B cell (primary cell): ENCODE measurements around the gene DYNC1I2. TPM values are rescaled to one million over a fixed set of nuclear protein-coding genes. Genes with fewer than 3 reads are reported as not detected.

Experiments
- ATAC-seq: fragments of 200-7000 bp; cut with Tn5 transposase; one replicate; pipeline ENCODE4 v1.10.0; 2021; ENCODE audit warnings: low read depth, mild to moderate bottlenecking, moderate number of reproducible peaks, moderate library complexity
- CTCF ChIA-PET: fragments of 350-600 bp; sonication (Branson Sonifier 250); formaldehyde crosslinking; loops from one replicate; lab custom pipeline; 2021; ENCODE audit warnings: antibody characterized with exemption, inconsistent platforms; lab: Charles Lee
- POLR2A ChIA-PET: fragments of 350-600 bp; sonication (Branson Sonifier 250); formaldehyde crosslinking; loops from one replicate; lab custom pipeline; 2021; ENCODE audit warnings: antibody characterized with exemption; lab: Charles Lee
- DNase-seq: peaks from one replicate; pipeline ENCODE4 v3.0.0; 2013
- H2AFZ ChIP-seq: 2 replicates; pipeline ENCODE4 v1.6.1; 2012; ENCODE audit warnings: mild to moderate bottlenecking, low read depth, low read length; ENCODE audit not compliant: insufficient read depth, poor library complexity, severe bottlenecking
- H3K27ac ChIP-seq, 2 donors: 1 replicate in 1 of 2; 2 replicates in 1 of 2; pipeline ENCODE4 v1.5.1; 2012 to 2013; ENCODE audit warnings: low read length in 2 of 2, mild to moderate bottlenecking in 2 of 2, moderate library complexity in 1 of 2
- H3K27me3 ChIP-seq, 4 experiments: fragments of 200-600 bp in 1 of 4; sonication (generic) in 1 of 4; replicated peaks in 1 of 4; 1 replicate in 2 of 4; 2 replicates in 2 of 4; pipeline versions ENCODE4 v1.6.1 to v1.7.0; 2013 to 2016; ENCODE audit warnings: low read length in 3 of 4, mild to moderate bottlenecking in 2 of 4, mixed read lengths in 1 of 4, moderate library complexity in 1 of 4; ENCODE audit not compliant: insufficient read depth in 4 of 4, control insufficient read depth in 3 of 4; ENCODE audit errors: control extremely low read depth in 1 of 4
- H3K36me3 ChIP-seq, 2 experiments: replicated peaks in 1 of 2; 1 replicate in 1 of 2; 2 replicates in 1 of 2; pipeline versions ENCODE4 v1.6.1 to v1.7.1; 2013; ENCODE audit warnings: low read length in 1 of 2; ENCODE audit not compliant: insufficient read depth in 2 of 2, control insufficient read depth in 1 of 2; ENCODE audit errors: control extremely low read depth in 1 of 2, extremely low read depth in 1 of 2
- H3K4me1 ChIP-seq, 2 donors: fragments of 200-600 bp in 1 of 2; sonication (generic) in 1 of 2; 1 replicate in 1 of 2; 2 replicates in 1 of 2; pipeline versions ENCODE4 v1.5.1 to v1.6.1; 2013 to 2017; ENCODE audit warnings: low read length in 2 of 2; ENCODE audit not compliant: control insufficient read depth in 2 of 2, insufficient read depth in 2 of 2
- H3K4me2 ChIP-seq: replicated peaks from 2 replicates; pipeline ENCODE3; 2012; ENCODE audit warnings: mild to moderate bottlenecking, low read depth, low read length; ENCODE audit not compliant: poor library complexity, severe bottlenecking
- H3K4me3 ChIP-seq, 5 experiments: fragments of 200-600 bp in 1 of 5; sonication (generic) in 1 of 5; 1 replicate in 3 of 5; 2 replicates in 2 of 5; pipeline versions ENCODE4 v1.5.1 to v1.7.0; 2011 to 2016; ENCODE audit warnings: low read length in 4 of 5, mild to moderate bottlenecking in 4 of 5, low read depth in 2 of 5, control low read depth in 1 of 5, moderate library complexity in 1 of 5; ENCODE audit not compliant: insufficient read depth in 1 of 5; ENCODE audit errors: control extremely low read depth in 1 of 5, extremely low read depth in 1 of 5
- H3K79me2 ChIP-seq: fragments of 200-600 bp; sonication (generic); one replicate; pipeline ENCODE4 v1.6.0; 2016; ENCODE audit warnings: low read length; ENCODE audit not compliant: control insufficient read depth, insufficient read depth
- H3K9ac ChIP-seq: fragments of 200-600 bp; sonication (generic); 2 replicates; pipeline ENCODE4 v1.6.1; 2017; ENCODE audit warnings: mild to moderate bottlenecking, low read length, moderate library complexity
- H3K9me3 ChIP-seq, 3 donors: one replicate each; pipeline versions ENCODE4 v1.6.1 to v1.7.1; 2013; ENCODE audit warnings: low read length in 2 of 3; ENCODE audit not compliant: control insufficient read depth in 2 of 3, insufficient read depth in 1 of 3; ENCODE audit errors: control extremely low read depth in 1 of 3
- H4K20me1 ChIP-seq: 2 replicates; pipeline ENCODE4 v1.6.0; 2012; ENCODE audit warnings: mild to moderate bottlenecking, low read length; ENCODE audit not compliant: insufficient read depth, control insufficient read depth, poor library complexity, severe bottlenecking
- H3K27ac Mint-ChIP-seq: one replicate; pipeline ENCODE4 v1.8.0; 2021; ENCODE audit warnings: mixed read lengths
- H3K27me3 Mint-ChIP-seq: one replicate; pipeline ENCODE4 v1.8.0; 2021; ENCODE audit warnings: mixed read lengths
- H3K4me1 Mint-ChIP-seq: one replicate; pipeline ENCODE4 v1.8.0; 2021; ENCODE audit warnings: mixed read lengths
- H3K4me3 Mint-ChIP-seq: one replicate; pipeline ENCODE4 v1.8.0; 2021; ENCODE audit warnings: mixed read lengths
- H3K9me3 Mint-ChIP-seq: one replicate; pipeline ENCODE4 v1.8.0; 2022; ENCODE audit warnings: mixed read lengths; ENCODE audit not compliant: insufficient read depth
- EZH2 ChIP-seq: IDR thresholded peaks from 2 replicates; pipeline ENCODE4 v1.6.1; 2012; ENCODE audit warnings: borderline replicate concordance, low read depth, mild to moderate bottlenecking, moderate library complexity, low read length; ENCODE audit not compliant: insufficient read depth, poor library complexity, severe bottlenecking
- WGBS: methylation state at CpG from one replicate; pipeline ENCODE4 v1.1.5; 2013; ENCODE audit warnings: missing lambda C conversion rate; ENCODE audit not compliant: insufficient coverage; 5-methylcytosine and 5-hydroxymethylcytosine counted together
- intact Hi-C: fragments of 100-400 bp; cut with micrococcal nuclease; formaldehyde crosslinking; loops from one replicate; pipeline ENCODE4 v1.10.0; 2022
- polyA plus RNA-seq: library from polyadenylated mRNA; depleted of rRNA; stranded (reverse); fragments of >200 nt; gene quantifications from 2 replicates; pipeline ENCODE4 v1.2.3, GENCODE V29; 2012
- total RNA-seq, 2 donors: library from RNA; stranded (reverse); fragments of 120-200 nt in 1 of 2; gene quantifications; 1 replicate in 1 of 2; 2 replicates in 1 of 2; pipeline versions ENCODE4 v1.2.3 to v1.2.4, GENCODE V29; 2013 to 2022
- TF ChIP-seq, protein P1 (sequence below): fragments of 200-600 bp; IDR thresholded peaks from one replicate; pipeline ENCODE4 v1.8.0; 2022; ENCODE audit warnings: antibody characterized with exemption, mild to moderate bottlenecking

DYNC1I2 gene
- total and polyA plus RNA-seq, 2 donors (not counting 1 experiment from before 2014, with no cell fraction given): 20.4 to 57.6 TPM

DNA sequence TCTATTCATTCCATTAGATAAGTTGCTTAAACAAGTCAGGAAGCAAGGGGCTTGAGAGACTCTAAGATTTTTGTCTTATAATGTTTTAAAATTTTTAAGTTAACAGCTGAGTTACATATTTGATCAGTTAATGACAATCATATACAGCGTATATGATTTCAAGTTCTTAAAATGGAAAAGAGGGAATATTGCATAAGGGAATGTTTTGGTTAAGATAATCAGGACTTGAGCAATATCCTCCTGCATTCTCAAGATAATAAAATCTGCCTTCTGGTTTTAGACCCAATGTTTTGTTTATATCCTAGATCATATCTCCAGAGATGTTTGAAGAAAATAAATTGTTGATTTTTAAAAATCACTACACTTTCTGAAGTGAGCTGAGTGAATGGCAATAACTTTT, 13.4 kb upstream of the DYNC1I2 start:
- Histone ChIP-seq H3K4me1 (no peaks in the 10 kb centered on the region), H3K4me3 (no peak overlapping the region), H3K9ac (no peak overlapping the region), H4K20me1 (no peaks in the 10 kb centered on the region), H3K27me3 (peaks cover 0 to 3% (median 0%) of the 10 kb centered on the region in 4 experiments), H3K4me2 (no peak overlapping the region), H3K79me2 (no peaks in the 10 kb centered on the region), H3K27ac (no peak overlapping the region), H3K9me3 (no peaks in the 10 kb centered on the region), H2AFZ (no peak overlapping the region), H3K36me3 (no peaks in the 10 kb centered on the region)
- Mint-ChIP-seq H3K4me1 (no peaks in the 10 kb centered on the region), H3K4me3 (no peak overlapping the region), H3K27me3 (peaks cover 28% of the 10 kb centered on the region), H3K9me3 (no peaks in the 10 kb centered on the region), H3K27ac (no peak overlapping the region)
- ChIA-PET POLR2A (no interaction called here), CTCF (no interaction called here)
- no peak for TF ChIP-seq EZH2
- TF ChIP-seq, protein P1, sequence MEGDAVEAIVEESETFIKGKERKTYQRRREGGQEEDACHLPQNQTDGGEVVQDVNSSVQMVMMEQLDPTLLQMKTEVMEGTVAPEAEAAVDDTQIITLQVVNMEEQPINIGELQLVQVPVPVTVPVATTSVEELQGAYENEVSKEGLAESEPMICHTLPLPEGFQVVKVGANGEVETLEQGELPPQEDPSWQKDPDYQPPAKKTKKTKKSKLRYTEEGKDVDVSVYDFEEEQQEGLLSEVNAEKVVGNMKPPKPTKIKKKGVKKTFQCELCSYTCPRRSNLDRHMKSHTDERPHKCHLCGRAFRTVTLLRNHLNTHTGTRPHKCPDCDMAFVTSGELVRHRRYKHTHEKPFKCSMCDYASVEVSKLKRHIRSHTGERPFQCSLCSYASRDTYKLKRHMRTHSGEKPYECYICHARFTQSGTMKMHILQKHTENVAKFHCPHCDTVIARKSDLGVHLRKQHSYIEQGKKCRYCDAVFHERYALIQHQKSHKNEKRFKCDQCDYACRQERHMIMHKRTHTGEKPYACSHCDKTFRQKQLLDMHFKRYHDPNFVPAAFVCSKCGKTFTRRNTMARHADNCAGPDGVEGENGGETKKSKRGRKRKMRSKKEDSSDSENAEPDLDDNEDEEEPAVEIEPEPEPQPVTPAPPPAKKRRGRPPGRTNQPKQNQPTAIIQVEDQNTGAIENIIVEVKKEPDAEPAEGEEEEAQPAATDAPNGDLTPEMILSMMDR: no peak
- intact Hi-C loops: no loop called here
- no peak for ATAC-seq
- WGBS: no CpG with 5 or more reads among the region's 1 CpG
- no peak for DNase-seq

- Histone ChIP-seq H3K27me3 (peaks cover 0 to 3% (median 0%) of the 10 kb centered on the region in 4 experiments), H3K79me2 (no peaks in the 10 kb centered on the region), H4K20me1 (no peaks in the 10 kb centered on the region), H3K9me3 (no peaks in the 10 kb centered on the region), H3K27ac (no peak overlapping the region), H3K4me3 (no peak overlapping the region), H3K36me3 (no peaks in the 10 kb centered on the region), H3K4me1 (no peaks in the 10 kb centered on the region), H3K9ac (no peak overlapping the region), H3K4me2 (no peak overlapping the region), H2AFZ (no peak overlapping the region)
- no peak overlapping the region for H3K4me3 Mint-ChIP-seq
- H3K27me3 Mint-ChIP-seq: peaks cover 24% of the 10 kb centered on the region
- intact Hi-C loops: no loop called here
- no peak for DNase-seq
- no peak overlapping the region for H3K27ac Mint-ChIP-seq
- H3K9me3 Mint-ChIP-seq: no peaks in the 10 kb centered on the region
- no peak for ATAC-seq
- POLR2A ChIA-PET: no interaction called here
- TF ChIP-seq EZH2: no peak
- TF ChIP-seq, protein P1: no peak
- no peaks in the 10 kb centered on the region for H3K4me1 Mint-ChIP-seq
- WGBS: 98% methylated on average over 3 of the region's 7 CpGs
- CTCF ChIA-PET: interaction anchor here (0.6 to 1.1 kb wide), 2 partner anchors 77 to 1885 kb away, joined by 3 read pairs; no protein-coding TSS in a partner anchor
Observed at GRCh38 chr2:171675810-171676345, 11.4 kb upstream of the DYNC1I2 start.
